ENCODE data around the gene BRMS1L.
"Not testable (repeated sequence)": the region's sequence is repeated elsewhere in the genome, so short reads cannot be mapped to it uniquely, and the experiment has no call there.

The BRMS1L gene

GRCh38 chr14:35821564-35822411, 4.3 kb upstream of the BRMS1L start:
- DNase-seq (ENCODE audit: low spot score) = peak; percentile 36

GRCh38 chr14:35822501-35822900, 3.6 kb upstream of the BRMS1L start:
- no peak for DNase-seq (ENCODE audit: low spot score)

- not testable (repeated sequence) for DNase-seq (ENCODE audit: low spot score)
Observed at GRCh38 chr14:35824446-35825165, 1.5 kb upstream of the BRMS1L start.

GRCh38 chr14:35825968-35826217, 245 bp upstream of the BRMS1L start:
- DNase-seq (ENCODE audit: low spot score) = no peak

- DNase-seq (ENCODE audit: low spot score) = no peak
Observed at GRCh38 chr14:35826952-35827416, 846 bp downstream of the BRMS1L start.

GRCh38 chr14:35827678-35828472, 1.7 kb downstream of the BRMS1L start:
- DNase-seq (ENCODE audit: low spot score) = no peak

GRCh38 chr14:35829449-35829848, 3.3 kb downstream of the BRMS1L start:
- DNase-seq (ENCODE audit: low spot score) = no peak

- no peak for DNase-seq (ENCODE audit: low spot score)
Observed at GRCh38 chr14:35835208-35835982, 9.3 kb downstream of the BRMS1L start.

- not testable (repeated sequence) for DNase-seq (ENCODE audit: low spot score)
Observed at GRCh38 chr14:35841704-35842103, 15.6 kb downstream of the BRMS1L start.

GRCh38 chr14:35842245-35842644, 16.1 kb downstream of the BRMS1L start:
- not testable (repeated sequence) for DNase-seq (ENCODE audit: low spot score)

- no peak for DNase-seq (ENCODE audit: low spot score)
Observed at GRCh38 chr14:35844494-35844893, 18.4 kb downstream of the BRMS1L start.

- no peak for DNase-seq (ENCODE audit: low spot score)
Observed at GRCh38 chr14:35847636-35848035, 21.5 kb downstream of the BRMS1L start.

GRCh38 chr14:35849122-35849521, 23.0 kb downstream of the BRMS1L start:
- DNase-seq (ENCODE audit: low spot score) = no peak

GRCh38 chr14:35851823-35852222, 25.7 kb downstream of the BRMS1L start:
- DNase-seq (ENCODE audit: low spot score) = no peak

- no peak for DNase-seq (ENCODE audit: low spot score)
Observed at GRCh38 chr14:35853225-35853624, 27.1 kb downstream of the BRMS1L start.

GRCh38 chr14:35854696-35855270, 28.6 kb downstream of the BRMS1L start:
- no peak for DNase-seq (ENCODE audit: low spot score)

- DNase-seq (ENCODE audit: low spot score) = no peak
Observed at GRCh38 chr14:35855876-35856481, 29.8 kb downstream of the BRMS1L start.

- no peak for DNase-seq (ENCODE audit: low spot score)
Observed at GRCh38 chr14:35858521-35859209, 32.5 kb downstream of the BRMS1L start.

- no peak for DNase-seq (ENCODE audit: low spot score)
Observed at GRCh38 chr14:35861204-35861868, 35.2 kb downstream of the BRMS1L start.

All from CD4-positive, alpha-beta T cell treated with Interleukin-2 at 100 ng/mL for 4 hours (primary cell).